Fibroblast of lung (primary cell): ENCODE data around the gene XPO6. TPM values are rescaled to one million over a fixed set of nuclear protein-coding genes. Genes with fewer than 3 reads are reported as not detected.

Experiments used
- DNase-seq, 2 donors: peaks; one replicate each; pipeline versions ENCODE4 v3.0.0 to v3.0.0-alpha.2; 2010; ENCODE audit warnings: low read depth in 2 of 2
- H2AFZ ChIP-seq: 2 replicates; pipeline ENCODE4 v1.5.1; 2012; ENCODE audit warnings: low read length, control low read depth, inconsistent platforms
- H3K27ac ChIP-seq: 2 replicates; pipeline ENCODE4 v1.5.1; 2011; ENCODE audit warnings: low read length, control low read depth; ENCODE audit not compliant: insufficient read depth
- H3K27me3 ChIP-seq: 2 replicates; pipeline ENCODE4 v1.5.1; 2011; ENCODE audit warnings: mild to moderate bottlenecking, low read length; ENCODE audit not compliant: control insufficient read depth, insufficient read depth
- H3K36me3 ChIP-seq: 2 replicates; pipeline ENCODE4 v1.5.1; 2011; ENCODE audit warnings: low read length; ENCODE audit not compliant: control insufficient read depth, insufficient read depth
- H3K4me1 ChIP-seq: 2 replicates; pipeline ENCODE4 v1.5.1; 2011; ENCODE audit warnings: low read length; ENCODE audit not compliant: control insufficient read depth, insufficient read depth; ENCODE audit errors: extremely low read depth
- H3K4me2 ChIP-seq: 2 replicates; pipeline ENCODE4 v1.5.1; 2011; ENCODE audit warnings: low read length, control low read depth; ENCODE audit not compliant: insufficient read depth; ENCODE audit errors: extremely low read depth
- H3K4me3 ChIP-seq, 4 experiments: fragments of 200-600 bp in 1 of 4; sonication (generic) in 1 of 4; replicated peaks in 1 of 4; 2 replicates each; pipeline ENCODE4 v1.5.1; 2011 to 2016; ENCODE audit warnings: low read length in 4 of 4, low read depth in 3 of 4, mild to moderate bottlenecking in 3 of 4, control low read depth in 2 of 4, inconsistent platforms in 1 of 4, mixed read lengths in 1 of 4; ENCODE audit not compliant: insufficient read depth in 1 of 4; ENCODE audit errors: control extremely low read depth in 1 of 4
- H3K79me2 ChIP-seq: 2 replicates; pipeline ENCODE4 v1.5.1; 2012; ENCODE audit warnings: mild to moderate bottlenecking, low read length, inconsistent platforms; ENCODE audit not compliant: control insufficient read depth, insufficient read depth
- H3K9ac ChIP-seq: 2 replicates; pipeline ENCODE4 v1.5.1; 2011; ENCODE audit warnings: mild to moderate bottlenecking, low read length, control low read depth; ENCODE audit not compliant: insufficient read depth
- H3K9me3 ChIP-seq: 2 replicates; pipeline ENCODE4 v1.5.1; 2012; ENCODE audit warnings: low read depth, low read length; ENCODE audit not compliant: control insufficient read depth, insufficient read depth
- H4K20me1 ChIP-seq: 2 replicates; pipeline ENCODE4 v1.5.1; 2011; ENCODE audit warnings: low read length; ENCODE audit not compliant: control insufficient read depth, insufficient read depth; ENCODE audit errors: extremely low read depth
- EZH2 ChIP-seq: IDR thresholded peaks from 2 replicates; pipeline ENCODE4 v1.5.1; 2012; ENCODE audit warnings: low read length, control low read depth, mild to moderate bottlenecking; ENCODE audit errors: missing control alignments
- polyA plus RNA-seq, 2 donors: library from polyadenylated mRNA; depleted of rRNA in 1 of 2; stranded (reverse) in 1 of 2; unstranded in 1 of 2; fragments of >200 nt; gene quantifications; 2 replicates each; pipeline ENCODE4 v1.2.1, GENCODE V29; 2011 to 2012; ENCODE audit warnings: missing spikeins in 1 of 2
- total RNA-seq: library from RNA; depleted of rRNA; stranded (reverse); fragments of >200 nt; gene quantifications from 2 replicates; pipeline ENCODE4 v1.2.1, GENCODE V29; 2014
- TF ChIP-seq, protein P1 (sequence below), 2 donors: IDR thresholded peaks in 1 of 2; conservative IDR thresholded peaks in 1 of 2; 1 replicate in 1 of 2; 2 replicates in 1 of 2; pipeline ENCODE4 v1.5.1; 2011 to 2012; ENCODE audit warnings: low read length in 2 of 2, control low read depth in 1 of 2, inconsistent platforms in 1 of 2, low read depth in 1 of 2, mild to moderate bottlenecking in 1 of 2

XPO6 gene
- total and polyA plus RNA-seq, 2 donors (not counting 1 experiment from before 2014, with no cell fraction given), result 134 to 185 TPM

- no peaks in the 10 kb centered on the region for H3K27me3 ChIP-seq
- H3K4me2 ChIP-seq, result no peak overlapping the region
- no peaks in the 10 kb centered on the region for H3K79me2 ChIP-seq
- no peaks in the 10 kb centered on the region for H3K9me3 ChIP-seq
- no peaks in the 10 kb centered on the region for H3K36me3 ChIP-seq
- TF ChIP-seq, protein P1, sequence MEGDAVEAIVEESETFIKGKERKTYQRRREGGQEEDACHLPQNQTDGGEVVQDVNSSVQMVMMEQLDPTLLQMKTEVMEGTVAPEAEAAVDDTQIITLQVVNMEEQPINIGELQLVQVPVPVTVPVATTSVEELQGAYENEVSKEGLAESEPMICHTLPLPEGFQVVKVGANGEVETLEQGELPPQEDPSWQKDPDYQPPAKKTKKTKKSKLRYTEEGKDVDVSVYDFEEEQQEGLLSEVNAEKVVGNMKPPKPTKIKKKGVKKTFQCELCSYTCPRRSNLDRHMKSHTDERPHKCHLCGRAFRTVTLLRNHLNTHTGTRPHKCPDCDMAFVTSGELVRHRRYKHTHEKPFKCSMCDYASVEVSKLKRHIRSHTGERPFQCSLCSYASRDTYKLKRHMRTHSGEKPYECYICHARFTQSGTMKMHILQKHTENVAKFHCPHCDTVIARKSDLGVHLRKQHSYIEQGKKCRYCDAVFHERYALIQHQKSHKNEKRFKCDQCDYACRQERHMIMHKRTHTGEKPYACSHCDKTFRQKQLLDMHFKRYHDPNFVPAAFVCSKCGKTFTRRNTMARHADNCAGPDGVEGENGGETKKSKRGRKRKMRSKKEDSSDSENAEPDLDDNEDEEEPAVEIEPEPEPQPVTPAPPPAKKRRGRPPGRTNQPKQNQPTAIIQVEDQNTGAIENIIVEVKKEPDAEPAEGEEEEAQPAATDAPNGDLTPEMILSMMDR (conservative IDR thresholded peaks at IDR 0.05 in 1 of 2, IDR thresholded peaks at IDR 0.05 in 1 of 2; ENCODE audit: low read depth in 1 of 2, low read length in 2 of 2), result no peak
- TF ChIP-seq EZH2, result no peak
- H2AFZ ChIP-seq, result no peak overlapping the region
- no peaks in the 10 kb centered on the region for H3K4me1 ChIP-seq
- no peak overlapping the region for H3K4me3 ChIP-seq
- DNase-seq, result no peak
- H4K20me1 ChIP-seq, result no peaks in the 10 kb centered on the region
- no peak overlapping the region for H3K9ac ChIP-seq
- H3K27ac ChIP-seq, result no peak overlapping the region
These were observed 127.6 kb downstream of the XPO6 start for GRCh38 chr16:28084209-28084608.

DNA sequence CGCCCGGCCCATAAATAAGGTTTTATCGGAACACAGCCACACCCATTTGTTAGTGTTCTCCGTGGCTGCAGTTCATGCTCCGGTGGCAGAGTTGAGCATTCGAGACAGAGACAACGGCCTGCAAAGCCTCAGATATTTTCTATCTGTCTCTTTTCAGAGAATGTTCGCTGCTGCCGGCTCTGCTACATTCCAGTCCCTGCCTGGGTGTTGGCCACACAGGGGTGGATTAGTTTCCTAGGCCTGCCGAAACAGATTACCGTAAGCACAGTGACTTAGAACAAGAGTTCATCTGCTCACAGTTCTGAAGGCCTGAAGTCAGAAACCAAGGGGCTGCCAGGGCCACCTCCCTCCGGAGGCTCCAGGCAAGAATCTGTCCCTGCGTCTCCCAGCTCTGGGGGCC, 129.1 kb downstream of the XPO6 start:
- TF ChIP-seq EZH2, result no peak
- TF ChIP-seq, protein P1 (conservative IDR thresholded peaks at IDR 0.05 in 1 of 2, IDR thresholded peaks at IDR 0.05 in 1 of 2; ENCODE audit: low read depth in 1 of 2, low read length in 2 of 2), result no peak
- Histone ChIP-seq H2AFZ (no peak overlapping the region), H4K20me1 (no peaks in the 10 kb centered on the region), H3K27me3 (no peaks in the 10 kb centered on the region), H3K4me1 (no peaks in the 10 kb centered on the region), H3K27ac (no peak overlapping the region), H3K4me3 (no peak overlapping the region), H3K36me3 (no peaks in the 10 kb centered on the region), H3K4me2 (no peak overlapping the region), H3K79me2 (no peaks in the 10 kb centered on the region), H3K9ac (no peak overlapping the region), H3K9me3 (no peaks in the 10 kb centered on the region)
- no peak for DNase-seq

- H3K79me2 ChIP-seq, result no peaks in the 10 kb centered on the region
- H4K20me1 ChIP-seq, result no peaks in the 10 kb centered on the region
- no peak for TF ChIP-seq EZH2
- TF ChIP-seq, protein P1 (conservative IDR thresholded peaks at IDR 0.05 in 1 of 2, IDR thresholded peaks at IDR 0.05 in 1 of 2; ENCODE audit: low read depth in 1 of 2, low read length in 2 of 2), result no peak
- no peaks in the 10 kb centered on the region for H3K9me3 ChIP-seq
- H3K4me3 ChIP-seq, result no peak overlapping the region
- H3K27ac ChIP-seq, result no peak overlapping the region
- H3K4me2 ChIP-seq, result no peak overlapping the region
- no peak for DNase-seq
- H2AFZ ChIP-seq, result no peak overlapping the region
- no peaks in the 10 kb centered on the region for H3K4me1 ChIP-seq
- no peaks in the 10 kb centered on the region for H3K36me3 ChIP-seq
- no peaks in the 10 kb centered on the region for H3K27me3 ChIP-seq
- H3K9ac ChIP-seq, result no peak overlapping the region
These were observed 130.3 kb downstream of the XPO6 start for GRCh38 chr16:28081391-28081968.
